HG03060 (cell line): Measurements from ENCODE around the gene DGKI.
A peak's percentile ranks its signal among the peaks of the same experiment; 100 is the strongest.

Experiments
- ATAC-seq: cut with Tn5 transposase; IDR thresholded peaks from one replicate; pipeline ENCODE4 v1.9.1; 2021; ENCODE audit warnings: low read depth, moderate number of reproducible peaks; ENCODE audit not compliant: unreplicated experiment

The DGKI gene

GRCh38 chr7:137801003-137801402, 45.8 kb downstream of the DGKI start:
- no peak for ATAC-seq

- peak; percentile 96 for ATAC-seq
Measured at GRCh38 chr7:137798073-137798763, 48.6 kb downstream of the DGKI start.

GRCh38 chr7:137795211-137795610, 51.6 kb downstream of the DGKI start:
- ATAC-seq, result no peak

DNA sequence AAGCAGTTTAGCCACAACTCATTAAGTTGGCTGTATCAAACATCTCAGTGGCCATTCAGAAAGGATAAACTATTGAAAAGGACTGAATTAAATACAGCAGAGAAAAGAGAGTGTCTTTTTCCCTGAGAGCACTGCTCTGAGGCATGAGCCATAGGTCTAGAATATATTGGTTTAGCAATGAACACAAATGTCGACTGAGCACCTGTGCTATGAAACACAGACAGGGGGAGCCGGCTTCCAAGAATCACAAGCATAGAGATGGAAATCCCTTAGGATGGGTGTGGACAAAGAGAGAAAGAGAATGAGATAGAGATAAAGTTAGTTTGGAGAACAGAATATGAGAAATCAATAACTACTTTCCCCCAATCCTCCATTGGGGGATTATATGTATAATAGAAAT, 54.8 kb downstream of the DGKI start:
- ATAC-seq, result no peak

DNA sequence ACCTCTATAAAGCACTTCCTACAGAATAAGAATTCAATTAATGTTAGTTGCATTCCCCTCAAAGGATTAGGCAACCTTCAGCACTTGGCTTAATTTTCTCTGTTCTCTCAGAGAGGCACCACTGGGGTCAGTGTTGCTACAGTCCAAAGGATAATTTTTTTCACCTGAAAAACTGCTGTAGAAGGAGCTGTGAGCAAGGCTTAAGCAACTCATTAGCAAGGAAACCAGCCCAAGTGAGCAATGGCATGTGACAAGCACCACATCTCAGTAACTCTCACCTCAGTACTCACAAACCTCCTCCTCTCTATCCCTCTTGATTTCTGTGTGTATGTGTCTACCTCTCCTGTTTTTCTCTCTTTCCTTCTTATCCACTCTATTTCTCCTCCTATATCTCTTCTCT, 55.9 kb downstream of the DGKI start:
- ATAC-seq, result no peak

- no peak for ATAC-seq
Measured at GRCh38 chr7:137789215-137789882, 57.4 kb downstream of the DGKI start.

GRCh38 chr7:137787301-137787976, 59.3 kb downstream of the DGKI start:
- no peak for ATAC-seq

DNA sequence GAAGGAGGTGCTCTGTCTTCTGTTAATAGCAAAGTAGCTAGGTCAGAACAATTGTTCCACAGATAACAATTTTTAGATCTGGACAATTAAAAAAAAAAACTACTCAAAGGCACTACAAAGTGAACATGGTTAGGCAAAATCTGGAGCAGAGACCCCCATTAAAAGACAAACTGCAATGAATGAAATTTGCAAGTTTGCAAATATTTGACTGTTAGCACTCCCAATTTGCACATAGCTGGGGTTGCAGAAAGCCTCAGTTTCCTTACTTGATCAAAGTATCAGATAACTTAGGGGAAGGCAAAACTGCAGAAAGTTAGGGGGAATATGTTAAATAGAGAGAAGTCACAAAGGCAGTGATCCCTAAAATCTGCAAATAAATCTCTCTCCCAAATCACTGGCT, 68.3 kb downstream of the DGKI start:
- no peak for ATAC-seq

- no peak for ATAC-seq
Measured at GRCh38 chr7:137774793-137775201, 72.0 kb downstream of the DGKI start.

DNA sequence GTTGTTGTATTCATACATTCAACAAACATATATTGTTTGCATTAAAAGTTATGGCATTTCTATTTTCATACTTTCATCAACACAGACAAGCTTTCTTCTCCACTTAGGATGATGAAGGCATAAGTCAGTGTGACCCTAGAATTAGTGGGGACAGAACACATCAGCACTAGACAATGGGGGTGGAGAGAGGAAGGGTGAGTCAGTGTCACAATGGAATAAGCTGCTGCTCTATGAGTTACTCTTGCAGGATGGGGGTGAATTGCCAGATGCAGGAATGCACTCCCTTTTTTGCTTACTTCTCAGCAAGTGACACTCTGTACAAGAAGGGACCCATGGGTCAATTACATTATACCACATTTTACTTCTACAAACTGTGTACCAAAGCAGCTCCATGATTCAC, 74.0 kb downstream of the DGKI start:
- no peak for ATAC-seq

- ATAC-seq, result no peak
Measured at GRCh38 chr7:137772316-137772715, 74.5 kb downstream of the DGKI start.

DNA sequence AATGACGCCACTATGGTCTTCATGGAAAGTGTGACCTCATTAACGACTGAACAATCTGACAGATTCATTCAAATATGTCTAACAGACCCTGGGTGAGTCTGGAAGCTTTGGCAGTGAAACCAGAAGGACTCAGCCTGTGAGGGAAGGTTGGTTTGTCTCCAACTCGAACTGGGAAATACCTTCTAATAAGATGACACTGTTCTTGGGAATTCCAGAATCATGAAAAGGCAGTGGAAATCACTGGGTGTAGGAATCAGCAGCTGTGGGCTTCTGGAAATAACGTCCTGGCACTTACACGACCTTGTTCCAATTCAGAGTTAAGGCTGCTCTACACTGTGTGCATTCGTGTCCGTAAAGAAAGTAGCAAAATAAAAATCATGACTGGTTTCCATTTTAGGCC, 75.1 kb downstream of the DGKI start:
- ATAC-seq, result no peak

DNA sequence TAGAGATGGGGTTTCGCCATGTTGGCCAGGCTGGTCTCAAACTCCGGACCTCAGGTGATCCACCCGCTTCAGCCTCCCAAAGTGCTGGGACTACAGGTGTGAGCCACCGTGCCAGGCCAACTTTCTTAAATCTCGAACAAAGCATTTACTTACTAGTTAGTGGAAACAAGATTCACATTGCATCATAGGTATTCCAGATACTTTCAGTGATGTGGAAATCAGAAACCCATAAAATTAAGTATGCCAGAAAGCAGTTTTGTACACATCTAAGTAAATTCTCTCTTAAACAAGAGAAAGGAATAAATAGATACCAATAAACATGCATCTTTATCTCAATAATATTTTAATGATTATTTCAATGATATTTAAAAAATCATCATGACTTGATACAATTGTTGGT, 75.5 kb downstream of the DGKI start:
- ATAC-seq, result no peak

- no peak for ATAC-seq
Measured at GRCh38 chr7:137768366-137768765, 78.4 kb downstream of the DGKI start.

DNA sequence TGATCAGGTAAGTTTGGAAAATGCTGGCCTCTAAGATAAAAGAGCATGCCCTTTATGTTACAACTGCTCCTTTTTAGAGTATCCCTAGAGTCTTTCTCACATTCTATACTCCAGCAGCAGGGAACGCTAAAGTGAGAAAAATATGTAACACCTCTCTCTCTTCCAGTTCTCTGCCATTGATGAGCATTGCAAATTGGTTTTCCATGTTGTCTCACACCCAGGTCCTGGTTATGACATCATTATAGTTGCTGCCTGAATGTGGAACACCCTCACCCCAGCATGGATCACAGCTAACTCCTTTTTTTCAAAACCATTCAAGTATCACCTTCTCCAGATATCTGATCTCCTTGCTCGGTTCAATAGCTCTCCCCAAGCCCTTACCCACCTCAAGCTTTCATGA, 84.4 kb downstream of the DGKI start:
- no peak for ATAC-seq

- no peak for ATAC-seq
Measured at GRCh38 chr7:137760111-137760510, 86.7 kb downstream of the DGKI start.

GRCh38 chr7:137757146-137757925, 89.4 kb downstream of the DGKI start:
- no peak for ATAC-seq

GRCh38 chr7:137755846-137756651, 90.7 kb downstream of the DGKI start:
- ATAC-seq, result no peak

- ATAC-seq, result no peak
Measured at GRCh38 chr7:137755427-137755826, 91.3 kb downstream of the DGKI start.
